A549 treated with DMSO at 1 μM for 4 hours (cell line): ENCODE measurements around the gene POLR3F. TPM values are rescaled to one million over a fixed set of nuclear protein-coding genes. Genes with fewer than 3 reads are reported as not detected.

Source experiments
- total RNA-seq: library from RNA; stranded (reverse); fragments of 200-300 nt; extraction: Qiagen RNA extraction; gene quantifications from 5 replicates; pipeline ENCODE4 v1.2.3, GENCODE V29; 2022; ENCODE audit warnings: low read depth

Gene POLR3F
- total RNA-seq = 15.5 to 24.2 TPM (median 16.4 TPM) in 5 replicates

GRCh38 chr20:18466894-18467730, at the start of gene POLR3F, which contains the start of gene DZANK1:
Gene POLR3F (plus strand): TSS chr20:18467390. CDS start chr20:18467507, 117 bp downstream.
Gene DZANK1 (minus strand): TSS chr20:18467030. CDS start chr20:18465358, 1,672 bp downstream.

GRCh38 chr20:18496740-18497592, 29.8 kb downstream of the POLR3F start, which contains the start of gene RBBP9:
Gene RBBP9 (minus strand): TSS chr20:18497225. CDS start chr20:18497167, 58 bp downstream.

GRCh38 chr20:18507218-18508191, 40.3 kb downstream of the POLR3F start, which contains the start of gene SEC23B:
Gene SEC23B (plus strand): TSS chr20:18507940. CDS start chr20:18510836, 2,896 bp downstream.

Other genes starting within 250 kb of the POLR3F start
- gene ZNF133, start 178.9 kb upstream of the POLR3F start, total RNA-seq = 9.5 to 14.8 TPM (median 10.1 TPM) in 5 replicates
- 2.8 to 3.2 TPM (median 2.8 TPM) in 5 replicates for gene DZANK1, start 360 bp upstream of the POLR3F start, total RNA-seq
- 14.7 to 18.5 TPM (median 17.0 TPM) in 5 replicates for gene RBBP9, start 29.8 kb downstream of the POLR3F start, total RNA-seq
- 59.4 to 68.4 TPM (median 65.4 TPM) in 5 replicates for gene SEC23B, start 40.5 kb downstream of the POLR3F start, total RNA-seq
- gene SMIM26, start 100.0 kb downstream of the POLR3F start, total RNA-seq = 131 to 174 TPM (median 136 TPM) in 5 replicates
- gene DTD1, start 120.7 kb downstream of the POLR3F start, total RNA-seq = 75.4 to 81.2 TPM (median 78.7 TPM) in 5 replicates